GM21360 (cell line): ENCODE measurements around the gene ANO6.
"Not testable (repeated sequence)": the region's sequence is repeated elsewhere in the genome, so short reads cannot be mapped to it uniquely, and the experiment has no call there.

Experiments used
- ATAC-seq: cut with Tn5 transposase; IDR thresholded peaks from one replicate; pipeline ENCODE4 v1.9.1; 2021; ENCODE audit warnings: mild to moderate bottlenecking, moderate library complexity; ENCODE audit not compliant: unreplicated experiment

Gene ANO6

DNA sequence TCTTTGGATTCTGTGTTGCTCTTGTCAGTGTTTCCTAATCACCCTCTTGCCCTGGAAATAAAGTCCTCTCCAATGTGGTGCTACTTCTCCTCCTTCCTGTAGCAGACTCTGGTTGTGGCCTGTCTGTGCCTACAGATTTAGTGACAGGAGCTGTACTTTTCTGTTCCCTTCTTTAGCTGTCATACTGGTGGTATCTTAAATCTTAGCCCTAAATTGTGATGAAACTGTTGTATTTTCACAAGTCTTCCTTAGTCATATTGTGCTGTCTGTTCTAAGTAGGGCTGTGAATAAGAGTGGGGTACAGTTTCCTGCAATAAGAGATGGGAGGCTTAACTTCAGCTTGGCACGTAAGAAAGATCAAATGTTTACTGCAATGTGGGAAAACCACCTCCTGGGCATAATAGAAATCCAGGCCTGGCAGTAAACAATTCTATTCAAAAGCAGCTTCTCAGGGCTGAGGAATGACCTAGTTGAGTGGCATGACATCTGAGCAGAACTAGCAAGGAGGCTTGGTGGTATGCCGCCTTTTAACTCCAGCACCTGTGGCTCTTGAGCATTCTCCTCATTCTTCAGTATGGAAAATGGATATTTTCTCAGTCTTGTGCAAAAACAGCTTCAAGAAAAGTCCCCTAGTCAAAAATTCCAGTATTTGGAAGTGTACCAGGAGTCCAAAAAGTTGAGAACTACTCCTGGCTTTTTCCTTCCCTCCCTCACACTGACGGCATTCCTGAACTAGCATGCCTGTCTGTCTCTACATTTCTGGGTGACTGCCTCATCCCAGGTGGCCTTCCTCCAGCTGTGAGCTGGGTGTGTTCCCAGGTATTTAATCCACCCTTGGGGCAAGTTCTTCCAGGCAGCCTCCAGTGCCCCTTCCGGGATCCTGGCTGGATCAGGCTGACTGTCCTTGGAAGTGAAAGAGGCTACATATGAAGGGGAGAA is 19.5 kb downstream of the ANO6 start:
- ATAC-seq: no peak

DNA sequence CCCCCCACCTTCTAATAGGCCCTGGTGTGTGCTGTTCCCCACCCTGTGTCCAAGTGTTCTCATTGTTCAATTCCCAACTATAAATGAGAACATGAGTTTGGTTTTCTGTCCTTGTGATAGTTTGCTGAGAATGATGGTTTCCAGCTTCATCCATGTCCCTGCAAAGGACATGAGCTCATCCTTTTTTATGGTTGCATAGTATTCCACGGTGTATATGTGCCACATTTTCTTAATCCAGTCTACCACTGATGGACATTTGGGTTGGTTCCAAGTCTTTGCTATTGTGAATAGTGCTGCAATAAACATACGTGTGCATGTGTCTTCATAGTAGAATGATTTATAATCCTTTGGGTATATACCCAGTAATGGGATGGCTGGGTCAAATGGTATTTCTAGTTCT is 20.5 kb downstream of the ANO6 start:
- not testable (repeated sequence) for ATAC-seq

- no peak for ATAC-seq
Observed at GRCh38 chr12:45242180-45242579, 26.3 kb downstream of the ANO6 start.

DNA sequence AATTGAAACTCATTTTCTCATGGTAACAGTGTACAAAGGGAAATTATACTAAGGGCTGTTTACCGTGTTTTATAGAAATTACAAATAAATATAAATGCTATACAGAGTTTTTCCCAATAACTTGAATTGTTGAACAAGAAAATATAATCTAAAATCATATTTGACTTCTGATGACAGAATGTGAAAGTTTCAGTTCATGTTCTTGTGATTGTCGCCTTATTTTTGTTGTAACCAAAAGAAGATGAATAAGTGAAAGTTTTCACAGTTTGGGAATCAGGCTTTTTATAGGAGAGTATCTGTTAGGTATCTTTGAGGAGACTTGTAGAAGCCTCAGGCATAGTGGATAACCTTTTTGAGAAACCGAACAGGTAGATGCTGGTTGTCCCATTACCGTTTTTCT is 28.1 kb downstream of the ANO6 start:
- peak; percentile 18 for ATAC-seq

GRCh38 chr12:45244561-45245343 is 28.9 kb downstream of the ANO6 start:
- peak; percentile 84 for ATAC-seq

DNA sequence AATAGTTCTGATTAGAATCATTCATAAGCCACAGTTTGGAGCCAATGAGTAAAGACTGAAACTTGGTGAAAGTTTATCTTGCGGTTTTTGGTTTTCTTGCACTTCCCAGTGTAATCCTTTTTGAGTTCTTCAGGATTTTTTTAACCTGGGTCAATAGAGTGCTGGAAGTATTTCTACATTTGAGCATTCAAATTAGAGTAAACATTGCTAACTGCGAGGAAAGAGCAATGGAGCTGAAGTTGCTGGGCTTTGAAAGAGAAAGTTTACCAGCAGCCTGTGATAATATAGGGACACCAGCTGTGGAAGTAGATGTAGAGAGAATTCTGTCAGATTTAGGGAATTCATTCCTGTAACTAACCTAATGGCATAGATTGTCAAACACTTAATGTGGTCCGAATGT is 30.3 kb downstream of the ANO6 start:
- no peak for ATAC-seq

GRCh38 chr12:45247589-45247988 is 31.7 kb downstream of the ANO6 start:
- ATAC-seq: no peak

GRCh38 chr12:45248095-45248494 is 32.2 kb downstream of the ANO6 start:
- ATAC-seq: no peak

GRCh38 chr12:45254254-45254653 is 38.4 kb downstream of the ANO6 start:
- ATAC-seq: no peak

GRCh38 chr12:45256721-45257120 is 40.8 kb downstream of the ANO6 start:
- ATAC-seq: no peak

DNA sequence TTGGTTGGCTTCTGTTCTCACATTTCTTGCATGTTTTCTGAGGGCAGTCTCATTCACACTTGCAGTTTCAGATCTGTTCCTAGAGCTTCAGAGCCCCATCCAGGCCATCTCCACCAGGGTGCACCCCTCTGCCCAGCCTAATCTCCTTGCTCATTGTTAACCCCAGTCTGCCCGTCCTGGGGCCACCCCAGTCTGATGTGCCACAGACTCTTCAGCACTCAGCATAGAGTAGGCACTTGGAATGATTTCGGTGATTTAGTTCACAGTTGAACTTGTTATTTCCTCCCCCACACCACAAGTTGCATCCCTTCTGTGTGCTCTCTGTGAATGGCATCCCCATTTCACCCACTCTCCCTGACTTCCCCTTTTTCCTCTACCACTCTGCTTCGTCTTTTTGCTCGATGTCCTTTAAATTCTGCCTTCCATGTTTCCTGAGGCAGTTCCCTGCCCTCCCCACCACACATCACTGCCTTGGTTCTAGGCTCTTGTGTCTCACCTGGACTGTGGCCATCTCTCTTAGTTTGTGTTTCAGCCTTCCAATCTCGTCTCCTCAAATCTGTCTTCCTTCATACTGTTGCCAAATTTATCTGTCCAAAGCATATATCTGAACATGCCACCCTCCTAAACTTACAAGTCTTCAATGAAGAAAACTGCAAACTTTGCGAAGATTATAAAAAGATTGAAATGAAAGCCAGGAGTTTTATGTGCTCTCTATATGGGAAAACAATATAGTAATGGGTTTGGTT is 41.5 kb downstream of the ANO6 start:
- ATAC-seq: peak; percentile 74

DNA sequence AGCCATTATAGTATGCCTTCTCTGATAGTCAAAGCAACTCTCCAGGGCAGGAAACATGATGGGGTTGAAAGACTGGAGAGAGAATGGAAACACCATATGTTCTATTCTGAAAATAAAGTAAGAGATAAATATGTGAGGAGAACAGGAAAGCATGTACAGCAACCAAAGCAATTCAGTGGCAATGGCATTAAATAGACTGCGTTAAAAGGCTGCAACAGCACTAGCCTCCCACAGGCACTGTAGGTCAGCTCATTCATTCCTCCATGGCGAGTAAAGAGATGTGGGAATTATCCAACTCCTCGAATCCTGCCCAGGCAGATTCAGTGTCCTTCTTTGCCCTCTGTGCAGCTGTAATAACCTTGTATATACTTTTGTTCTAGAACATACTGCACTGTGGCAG is 43.8 kb downstream of the ANO6 start:
- ATAC-seq: no peak

DNA sequence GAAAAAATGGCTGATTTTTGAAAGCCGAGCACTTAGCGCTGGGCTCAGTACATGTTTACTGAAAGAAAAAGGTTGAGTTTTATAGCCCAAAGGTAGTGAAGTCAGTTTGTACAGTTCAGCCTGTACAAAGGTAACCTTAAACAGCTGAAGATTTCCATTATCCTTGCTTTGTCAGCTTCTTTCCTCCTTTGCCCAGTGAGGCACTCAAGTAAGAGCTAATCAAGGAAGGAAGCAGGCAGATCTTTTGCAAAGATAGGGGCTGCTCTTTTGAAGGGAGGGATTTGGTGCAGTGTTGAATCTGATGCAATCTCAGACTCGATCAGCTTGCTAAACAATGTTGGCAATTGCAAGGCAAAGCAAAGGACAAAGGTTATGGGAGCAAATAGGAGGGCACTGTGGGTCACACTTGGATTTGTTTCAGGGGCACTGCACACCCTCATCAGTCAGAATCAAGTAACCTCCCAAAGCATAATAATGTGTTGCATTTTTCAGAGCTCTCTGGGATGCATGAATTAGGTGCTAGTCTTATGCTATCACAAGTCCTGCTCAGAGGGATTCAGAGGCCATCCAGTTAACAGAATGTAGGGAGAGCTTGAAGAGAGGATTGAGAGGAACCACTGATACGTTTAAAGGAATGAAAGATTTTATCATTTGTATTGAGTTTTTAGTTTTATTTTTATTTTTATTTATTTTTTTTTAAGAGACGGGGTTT is 44.4 kb downstream of the ANO6 start:
- no peak for ATAC-seq

GRCh38 chr12:45260854-45261253 is 45.0 kb downstream of the ANO6 start:
- ATAC-seq: no peak

GRCh38 chr12:45262185-45262584 is 46.3 kb downstream of the ANO6 start:
- ATAC-seq: not testable (repeated sequence)

DNA sequence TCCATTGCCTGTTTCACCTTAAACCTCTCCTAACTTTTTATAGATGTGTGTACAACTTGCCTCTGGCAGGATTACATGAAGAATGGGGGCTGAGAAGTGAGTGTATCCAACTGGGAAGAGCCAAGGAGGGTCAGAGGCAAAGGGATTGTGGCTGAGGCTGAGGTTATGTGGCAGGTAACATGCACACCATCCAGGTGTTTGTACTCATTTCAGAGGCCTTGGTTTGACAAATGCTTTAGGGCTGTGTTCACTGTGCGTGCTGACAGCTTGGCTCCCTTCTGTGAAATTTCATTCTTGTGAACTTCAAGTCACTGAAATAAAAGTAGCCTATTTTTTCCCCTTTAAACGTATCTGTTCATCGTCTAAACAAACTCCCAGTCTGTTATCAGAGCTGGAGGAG is 47.7 kb downstream of the ANO6 start:
- no peak for ATAC-seq

- peak; percentile 64 for ATAC-seq
Observed at GRCh38 chr12:45268672-45269411, 52.9 kb downstream of the ANO6 start.

DNA sequence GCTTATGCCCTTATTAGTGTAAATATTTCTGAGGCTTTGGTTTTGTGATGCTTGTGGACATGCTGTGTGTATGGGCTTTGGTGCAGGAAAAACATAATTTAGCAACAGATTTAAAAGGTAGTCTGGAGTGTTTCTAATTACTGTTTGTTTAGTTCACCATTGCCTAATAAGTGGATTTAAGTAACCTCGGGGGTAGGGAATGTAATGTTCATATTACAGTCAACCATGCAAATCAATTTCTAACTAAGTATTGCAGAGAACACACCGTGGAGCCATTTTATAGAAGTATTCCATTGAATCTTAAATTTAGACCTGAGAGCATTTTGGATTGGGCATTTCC is 53.5 kb downstream of the ANO6 start:
- ATAC-seq: no peak

DNA sequence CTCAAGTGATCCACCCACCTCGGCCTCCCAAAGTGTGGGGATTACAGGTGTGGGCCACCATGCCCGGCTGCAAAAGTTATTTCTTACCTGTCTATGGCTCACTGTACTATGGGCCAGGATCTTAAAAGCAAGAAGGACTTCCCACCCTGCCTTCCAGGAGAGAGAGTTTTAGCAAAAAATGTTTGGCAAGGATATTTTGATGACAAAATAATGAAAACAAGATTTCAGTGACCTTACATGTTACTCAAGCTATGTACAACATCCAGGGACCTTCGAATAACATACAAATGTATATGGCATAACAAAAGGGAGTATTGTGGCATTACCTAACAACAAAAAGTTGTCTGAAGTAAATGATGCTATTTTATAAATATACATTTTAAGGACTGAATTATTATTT is 55.1 kb downstream of the ANO6 start:
- no peak for ATAC-seq

GRCh38 chr12:45273717-45274271 is 57.9 kb downstream of the ANO6 start:
- ATAC-seq: no peak
